Embryonic facial prominence (tissue), 1 donor: ENCODE data around the gene KDM8.

Source experiments
- DNase-seq: peaks from one replicate; pipeline ENCODE4 v3.0.0-alpha.2; 2016; ENCODE audit errors: extremely low spot score

KDM8 gene

GRCh38 chr16:27268376-27269299 lies 65.3 kb downstream of the KDM8 start, which contains the start of gene NSMCE1:
TSS of gene NSMCE1 (minus strand) at chr16:27268772. CDS start at chr16:27257570, 11,202 bp downstream.
- peak; percentile 92 for DNase-seq

- no peak for DNase-seq
These were observed 66.2 kb downstream of the KDM8 start for GRCh38 chr16:27269300-27270150.

GRCh38 chr16:27270349-27270748 lies 67.0 kb downstream of the KDM8 start:
- no peak for DNase-seq
